ENCODE results near the gene SLFN5. TPM values are rescaled to one million over a fixed set of nuclear protein-coding genes. Genes with fewer than 3 reads are reported as not detected.
"Not testable (repeated sequence)": the region's sequence is repeated elsewhere in the genome, so short reads cannot be mapped to it uniquely, and the experiment has no call there.

The SLFN5 gene
- total RNA-seq, 1 experiment from 2014 or later, result 12.0 TPM

DNA sequence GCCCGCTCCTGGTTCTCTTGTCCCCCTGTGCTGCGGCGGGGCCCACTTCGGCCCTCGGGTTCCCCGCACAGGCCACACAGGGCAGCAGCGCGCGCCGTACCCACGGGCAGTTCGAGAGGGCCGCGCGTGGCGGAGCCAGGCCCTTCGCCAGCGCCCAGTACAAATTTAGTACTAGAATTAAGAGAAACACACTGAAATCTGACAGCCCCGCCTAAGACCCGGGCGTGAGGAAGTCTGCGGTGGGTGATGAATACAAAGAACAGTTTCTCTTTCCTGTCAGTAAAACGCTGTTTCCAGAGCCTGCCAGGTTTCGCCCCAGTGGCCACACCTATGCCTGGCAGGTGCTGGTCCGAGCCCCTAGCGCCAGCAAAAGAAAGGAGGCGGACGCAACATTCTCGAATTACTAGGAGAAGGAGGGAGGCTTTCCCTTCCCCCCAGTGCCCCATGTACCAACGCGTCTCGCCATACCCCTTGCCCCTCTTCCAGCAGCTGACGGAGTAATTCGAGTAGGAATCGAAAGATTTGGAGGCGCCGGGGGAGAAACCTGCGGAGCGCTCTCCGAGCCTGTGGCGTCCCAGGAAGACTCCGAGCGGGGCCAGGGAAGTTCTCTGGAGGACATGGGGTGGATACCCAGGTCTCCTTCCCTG lies 591 bp upstream of the SLFN5 start:
- DNase-seq (ENCODE audit: low read depth), result peak; percentile 49

DNA sequence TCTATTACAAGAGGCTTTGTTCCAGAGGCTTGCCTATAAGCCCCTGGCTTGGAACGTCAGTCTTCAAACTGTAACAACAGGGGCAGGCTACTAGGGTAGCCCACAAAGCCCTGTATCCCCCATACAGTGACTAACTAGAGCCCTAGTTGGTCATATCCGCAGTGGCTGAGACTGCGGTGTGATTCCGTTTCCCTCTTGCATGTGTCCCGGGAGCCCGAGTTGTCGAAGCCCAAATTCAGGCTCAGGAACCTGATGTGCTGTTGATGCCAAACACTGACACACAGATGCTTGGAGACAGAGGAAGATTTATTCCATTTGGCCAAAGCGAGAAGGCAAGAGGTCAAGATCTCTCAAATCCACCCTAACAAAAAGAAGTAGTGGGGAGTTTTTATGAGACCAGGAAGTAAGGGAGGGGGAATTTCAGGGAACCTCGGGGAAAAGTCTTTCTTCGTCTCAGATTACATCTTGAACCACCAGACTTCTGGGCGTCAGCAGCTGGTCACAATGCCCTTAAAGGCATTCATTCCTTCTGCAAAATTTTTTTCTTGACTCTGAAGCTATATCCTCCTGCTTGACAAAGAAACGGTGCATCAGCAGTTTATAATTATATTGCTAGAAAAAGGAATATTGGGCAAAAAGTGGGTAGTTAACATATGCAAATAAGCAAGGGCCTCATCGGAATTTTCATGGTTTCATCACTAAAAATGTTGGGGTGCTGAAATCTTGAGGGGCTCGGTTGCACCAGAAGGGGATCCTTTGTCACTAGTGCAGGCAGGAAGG lies 879 bp downstream of the SLFN5 start:
- DNase-seq (ENCODE audit: low read depth), result peak; percentile 74

DNA sequence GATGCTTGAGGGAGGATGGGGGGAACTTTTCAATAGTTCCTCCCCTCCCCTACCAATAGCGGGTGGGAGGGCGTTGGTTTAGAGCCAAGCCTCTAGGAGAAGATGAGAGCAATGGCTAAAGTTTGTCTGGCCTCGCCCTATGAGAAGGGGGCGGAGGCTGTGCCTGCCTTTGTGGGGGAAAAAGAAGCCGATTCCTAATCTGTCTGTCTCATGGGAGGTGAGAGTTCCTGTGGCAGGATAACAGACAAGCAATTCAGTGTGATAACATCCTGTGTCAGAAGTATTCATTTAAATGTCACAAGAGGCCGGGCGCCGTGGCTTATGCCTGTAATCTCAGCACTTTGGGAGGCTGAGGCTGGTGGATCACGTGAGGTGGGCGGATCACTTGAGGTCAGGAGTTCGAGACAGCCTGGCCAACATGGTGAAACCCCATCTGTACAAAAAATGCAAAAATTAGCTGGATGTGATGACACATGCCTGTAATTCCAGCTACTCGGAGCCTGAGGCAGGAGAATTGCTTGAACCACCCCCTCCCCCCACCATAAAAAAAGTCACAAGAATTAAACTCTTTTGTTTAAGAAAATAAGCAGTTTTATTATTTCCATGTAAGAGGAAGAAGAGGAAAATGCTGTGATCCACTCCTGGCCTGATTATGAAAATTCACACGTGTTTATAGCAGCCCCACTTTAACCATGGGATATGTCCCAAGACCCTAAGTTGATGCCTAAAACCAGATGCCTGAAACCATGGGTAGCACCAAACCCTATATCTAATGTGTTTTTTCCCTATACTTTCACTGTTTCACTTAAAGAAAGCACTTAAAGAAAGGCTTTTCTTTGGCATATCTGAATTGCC lies 1.7 kb downstream of the SLFN5 start:
- DNase-seq (ENCODE audit: low read depth), result peak; percentile 90

DNA sequence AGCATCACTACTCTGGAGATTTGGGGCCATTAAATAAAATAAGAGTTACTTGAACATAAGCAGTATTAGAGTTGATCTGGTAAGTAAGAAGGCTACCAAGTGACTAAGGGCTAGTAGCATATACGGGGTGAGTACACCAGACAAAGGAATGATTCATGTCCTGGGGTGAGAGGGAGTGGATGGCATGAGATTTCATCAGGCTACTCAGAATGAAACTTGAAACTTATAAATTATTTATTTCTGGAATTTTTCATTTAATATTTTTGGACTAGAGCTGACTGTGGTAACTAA lies 2.3 kb downstream of the SLFN5 start:
- DNase-seq (ENCODE audit: low read depth), result peak; percentile 82

DNA sequence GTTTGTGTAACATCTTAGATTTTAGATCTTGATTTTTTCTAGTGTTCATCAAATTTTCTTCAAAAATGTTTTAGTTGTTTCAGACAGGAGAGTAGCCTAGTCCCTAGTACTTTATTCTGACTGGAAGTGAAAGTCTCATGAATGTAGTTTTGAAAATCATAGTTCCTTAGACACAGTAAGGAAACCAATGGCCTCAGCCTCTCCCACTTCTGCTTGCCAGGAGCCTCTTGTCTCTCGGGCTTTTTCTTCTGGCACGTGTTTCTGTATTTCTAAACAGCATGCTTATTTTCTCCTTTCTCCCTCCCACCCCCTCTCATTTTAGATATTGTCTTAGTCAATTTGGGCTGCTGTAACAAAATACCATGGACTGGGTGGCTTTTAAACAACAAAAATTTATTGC lies 9.8 kb downstream of the SLFN5 start:
- no peak for DNase-seq (ENCODE audit: low read depth)

DNA sequence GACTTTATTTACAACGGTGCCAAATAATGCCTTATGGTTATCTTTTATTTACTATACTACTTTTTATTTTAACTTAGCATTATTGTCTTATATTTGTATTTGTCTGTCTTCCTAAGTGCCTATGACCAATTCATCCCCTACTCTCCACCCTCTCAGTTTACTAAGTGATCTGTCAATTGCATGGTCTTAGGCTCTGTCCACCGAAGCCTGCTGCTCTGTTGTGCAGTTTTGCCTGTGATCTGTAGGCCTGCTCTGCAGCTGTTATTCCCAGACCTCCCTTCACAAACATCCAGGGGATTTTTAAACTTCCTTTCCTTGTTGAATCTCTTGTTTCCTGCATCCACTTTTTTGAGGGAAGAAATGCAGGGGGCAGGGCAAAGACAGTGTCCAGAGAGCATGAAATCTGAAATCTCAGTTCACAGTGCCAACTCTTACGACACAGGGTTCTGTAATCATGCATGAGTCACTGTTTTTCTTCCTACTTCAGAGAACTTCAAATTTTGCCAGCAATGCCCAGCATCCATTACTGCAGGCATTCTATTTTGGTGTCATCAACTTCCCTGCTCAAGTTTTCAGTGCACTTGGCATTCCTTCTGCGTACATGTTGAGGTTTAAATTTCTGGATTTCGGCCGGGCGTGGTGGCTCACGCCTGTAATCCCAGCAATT lies 11.4 kb downstream of the SLFN5 start:
- peak; percentile 96 for DNase-seq (ENCODE audit: low read depth)

DNA sequence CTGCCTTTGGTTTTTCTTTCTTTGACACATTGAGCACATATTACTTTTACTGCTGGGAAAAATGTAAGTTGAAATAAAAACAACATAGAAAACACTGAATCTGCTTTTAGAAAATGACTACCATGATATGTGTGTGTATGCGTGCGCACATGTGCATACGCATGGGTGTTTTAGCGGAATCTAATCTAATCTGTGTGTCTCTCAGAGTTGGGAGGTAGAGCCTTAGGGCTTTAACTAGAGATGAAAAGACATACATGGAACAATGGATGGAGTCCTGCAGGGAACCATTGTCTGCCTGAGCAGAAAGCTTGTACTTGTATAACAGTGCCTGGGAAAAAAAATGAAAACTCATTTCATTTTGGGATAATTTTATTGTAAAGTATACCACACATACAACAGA lies 12.4 kb downstream of the SLFN5 start:
- no peak for DNase-seq (ENCODE audit: low read depth)

DNA sequence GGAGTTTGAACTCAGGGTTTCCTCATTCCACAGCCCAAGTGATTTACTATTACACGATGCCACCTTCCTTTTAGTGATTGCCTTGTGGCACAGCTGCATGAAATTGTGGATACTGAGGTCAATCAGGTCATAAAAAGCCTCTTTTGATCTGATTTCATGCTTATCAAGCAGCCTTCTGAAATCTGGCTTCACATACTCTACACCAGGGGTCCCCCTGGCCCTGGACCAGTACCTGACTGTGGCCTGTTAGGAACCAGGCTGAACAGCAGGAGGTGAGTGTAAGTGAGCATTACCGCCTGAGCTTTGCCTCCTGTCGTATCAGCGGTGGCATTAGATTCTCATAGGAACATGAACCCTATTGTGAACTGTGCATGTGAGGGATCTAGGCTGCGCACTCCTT lies 13.8 kb downstream of the SLFN5 start:
- no peak for DNase-seq (ENCODE audit: low read depth)

DNA sequence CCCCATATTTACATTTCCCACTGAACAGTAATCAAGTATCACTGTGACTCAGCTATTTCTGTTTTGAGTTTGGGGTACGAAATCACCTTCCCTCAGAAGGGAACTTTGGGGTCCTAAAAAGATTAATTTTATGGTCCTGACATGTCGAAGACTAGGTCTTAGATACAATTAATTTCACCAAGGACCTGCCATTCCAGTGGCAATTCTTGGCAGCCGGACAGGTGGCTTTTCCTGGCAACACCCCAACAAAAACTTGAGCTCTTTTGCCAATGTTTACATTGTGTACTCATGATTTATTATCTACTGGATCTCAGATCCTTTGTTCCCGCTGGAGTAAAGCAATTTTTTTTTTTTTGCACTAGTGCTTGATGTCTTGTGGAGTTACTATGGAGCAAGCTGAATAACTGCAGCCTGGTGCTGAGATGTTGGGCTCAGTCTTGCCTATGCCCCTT lies 14.4 kb downstream of the SLFN5 start:
- DNase-seq (ENCODE audit: low read depth), result peak; percentile 76

DNA sequence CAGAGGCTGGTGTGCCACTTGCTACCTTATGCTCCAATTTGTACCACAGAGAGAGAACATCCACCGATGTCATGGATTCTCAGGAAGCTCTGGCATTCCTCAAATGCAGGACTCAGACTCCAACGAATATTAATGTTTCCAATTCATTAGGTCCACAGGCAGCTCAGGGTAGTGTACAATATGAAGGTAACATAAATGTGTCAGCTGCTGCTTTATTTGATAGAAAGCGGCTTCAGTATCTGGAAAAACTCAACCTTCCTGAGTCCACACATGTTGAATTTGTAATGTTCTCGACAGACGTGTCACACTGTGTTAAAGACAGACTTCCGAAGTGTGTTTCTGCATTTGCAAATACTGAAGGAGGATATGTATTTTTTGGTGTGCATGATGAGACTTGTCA lies 16.1 kb downstream of the SLFN5 start:
- DNase-seq (ENCODE audit: low read depth), result no peak

DNA sequence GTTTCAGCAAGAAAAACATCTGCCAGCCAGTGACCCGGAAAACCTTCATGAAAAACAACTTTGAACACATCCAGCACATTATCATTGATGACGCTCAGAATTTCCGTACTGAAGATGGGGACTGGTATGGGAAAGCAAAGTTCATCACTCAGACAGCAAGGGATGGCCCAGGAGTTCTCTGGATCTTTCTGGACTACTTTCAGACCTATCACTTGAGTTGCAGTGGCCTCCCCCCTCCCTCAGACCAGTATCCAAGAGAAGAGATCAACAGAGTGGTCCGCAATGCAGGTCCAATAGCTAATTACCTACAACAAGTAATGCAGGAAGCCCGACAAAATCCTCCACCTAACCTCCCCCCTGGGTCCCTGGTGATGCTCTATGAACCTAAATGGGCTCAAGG lies 22.2 kb downstream of the SLFN5 start:
- DNase-seq (ENCODE audit: low read depth), result no peak

DNA sequence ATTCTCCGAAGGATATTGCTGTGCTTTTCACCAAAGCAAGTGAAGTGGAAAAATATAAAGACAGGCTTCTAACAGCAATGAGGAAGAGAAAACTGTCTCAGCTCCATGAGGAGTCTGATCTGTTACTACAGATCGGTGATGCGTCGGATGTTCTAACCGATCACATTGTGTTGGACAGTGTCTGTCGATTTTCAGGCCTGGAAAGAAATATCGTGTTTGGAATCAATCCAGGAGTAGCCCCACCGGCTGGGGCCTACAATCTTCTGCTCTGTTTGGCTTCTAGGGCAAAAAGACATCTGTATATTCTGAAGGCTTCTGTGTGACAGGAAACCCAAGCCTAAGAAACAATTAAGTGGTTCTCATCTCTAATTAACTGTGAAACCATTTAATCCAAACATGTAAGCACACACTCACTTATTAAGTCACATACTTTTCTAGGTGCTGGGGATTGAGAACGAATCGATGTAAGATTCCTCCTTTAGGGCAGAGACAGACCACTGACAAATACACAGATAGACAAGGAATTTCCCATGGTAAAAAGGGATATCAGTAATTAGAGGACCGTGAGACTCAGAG lies 22.8 kb downstream of the SLFN5 start:
- no peak for DNase-seq (ENCODE audit: low read depth)

DNA sequence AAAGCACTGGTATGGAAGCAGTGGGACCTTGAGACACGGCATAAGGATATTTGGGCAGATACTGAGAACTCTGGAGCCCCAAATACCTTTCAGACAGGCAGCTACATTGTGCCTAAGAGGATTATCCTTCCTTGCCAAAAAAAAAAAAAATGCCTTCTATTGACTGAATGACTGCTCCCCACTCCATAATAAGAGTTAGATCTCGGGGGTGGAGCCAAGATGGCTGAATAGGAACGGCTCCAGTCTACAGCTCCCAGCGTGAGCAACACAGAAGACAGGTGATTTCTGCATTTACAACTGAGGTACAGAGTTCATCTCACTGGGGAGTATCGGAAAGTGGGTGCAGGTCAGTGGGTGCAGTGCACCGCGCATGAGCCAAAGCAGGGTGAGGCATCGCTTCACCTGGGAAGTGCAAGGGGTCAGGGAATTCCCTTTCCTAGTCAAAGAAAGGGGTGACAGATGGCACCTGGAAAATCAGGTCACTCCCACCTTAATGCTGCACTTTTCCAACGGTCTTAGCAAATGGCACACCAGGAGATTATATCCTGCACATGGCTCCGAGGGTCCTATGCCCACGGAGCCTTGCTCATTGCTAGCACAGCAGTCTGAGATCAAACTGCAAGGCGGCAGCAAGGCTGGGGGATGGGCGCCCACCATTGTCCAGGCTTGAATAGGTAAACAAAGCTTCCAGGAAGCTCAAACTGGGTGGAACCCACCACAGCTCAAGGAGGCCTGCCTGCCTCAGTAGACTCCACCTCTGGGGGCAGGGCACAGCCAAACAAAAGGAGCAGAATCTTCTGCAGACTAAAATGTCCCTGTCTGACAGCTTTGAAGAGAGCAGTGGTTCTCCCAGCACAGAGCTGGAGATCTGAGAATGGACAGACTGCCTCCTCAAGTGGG lies 31.5 kb downstream of the SLFN5 start:
- not testable (repeated sequence) for DNase-seq (ENCODE audit: low read depth)

DNA sequence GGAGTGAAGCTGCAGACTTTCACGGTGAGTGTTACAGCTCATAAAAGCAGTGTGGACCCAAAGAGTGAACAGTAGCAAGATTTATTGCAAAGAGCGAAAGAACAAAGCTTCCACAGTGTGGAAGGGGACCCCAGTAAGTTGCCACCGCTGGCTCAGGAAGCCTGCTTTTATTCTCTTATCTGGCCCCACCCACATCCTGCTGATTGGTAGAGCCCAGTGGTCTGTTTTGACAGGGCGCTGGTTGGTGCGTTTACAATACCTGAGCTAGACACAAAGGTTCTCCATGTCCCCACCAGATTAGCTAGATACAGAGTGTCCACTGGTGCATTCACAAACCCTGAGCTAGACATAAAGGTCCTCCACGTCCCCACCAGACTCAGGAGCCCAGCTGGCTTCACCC lies 35.6 kb downstream of the SLFN5 start:
- DNase-seq (ENCODE audit: low read depth), result not testable (repeated sequence)

DNA sequence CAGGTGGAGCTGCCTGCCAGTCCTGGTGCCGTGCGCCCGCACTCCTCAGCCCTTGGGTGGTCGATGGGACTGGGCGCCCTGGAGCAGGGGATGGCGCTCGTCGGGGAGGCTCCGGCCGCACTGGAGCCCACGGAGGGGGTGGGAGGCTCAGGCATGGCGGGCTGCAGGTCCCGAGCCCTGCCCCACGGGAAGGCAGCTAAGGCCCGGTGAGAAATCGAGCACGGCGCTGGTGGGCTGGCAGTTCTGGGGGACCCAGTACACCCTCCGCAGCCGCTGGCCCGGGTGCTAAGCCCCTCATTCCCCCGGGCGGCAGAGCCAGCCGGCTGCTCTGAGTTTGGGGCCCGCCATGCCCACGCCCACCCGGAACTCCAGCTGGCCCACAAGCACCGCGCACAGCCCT lies 36.0 kb downstream of the SLFN5 start:
- DNase-seq (ENCODE audit: low read depth), result not testable (repeated sequence)

DNA sequence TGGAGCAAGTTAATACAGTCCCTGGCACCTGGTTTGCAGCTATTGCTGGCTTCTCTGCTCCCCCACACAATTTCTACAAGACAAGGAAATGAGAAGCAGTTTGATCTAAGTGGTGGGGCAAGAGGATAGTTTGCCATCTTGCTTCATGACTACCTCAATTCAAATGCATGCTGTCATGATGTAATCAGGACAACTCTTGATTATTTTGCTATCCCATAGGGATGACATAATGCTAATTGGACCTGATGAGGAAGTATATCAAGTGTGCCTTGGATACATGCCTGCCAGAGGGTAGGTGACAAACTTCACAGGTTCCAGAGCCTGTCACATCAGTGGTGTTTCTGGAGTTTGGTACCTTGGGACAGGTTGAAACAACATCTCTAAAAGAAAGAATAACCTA lies 40.9 kb downstream of the SLFN5 start:
- DNase-seq (ENCODE audit: low read depth), result no peak

DNA sequence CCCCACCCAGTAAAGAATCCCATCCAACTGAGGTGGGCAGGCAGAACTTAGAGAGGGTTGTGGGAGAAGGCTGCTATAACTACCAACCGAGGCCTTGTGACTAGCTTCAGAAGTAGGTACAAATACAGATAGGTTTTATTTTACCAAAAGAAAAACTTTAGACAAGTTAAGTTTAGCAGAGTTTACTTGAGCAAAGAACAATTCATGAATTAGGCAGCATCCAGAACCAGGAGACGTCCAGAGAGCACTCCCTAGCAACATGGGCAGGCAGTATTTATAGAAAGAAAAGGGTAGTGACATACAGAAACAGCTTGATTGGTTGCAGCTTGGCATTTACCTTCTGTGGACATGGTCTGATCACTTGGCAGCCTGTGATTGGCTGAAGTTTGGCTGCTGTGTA lies 42.1 kb downstream of the SLFN5 start:
- DNase-seq (ENCODE audit: low read depth), result no peak

DNA sequence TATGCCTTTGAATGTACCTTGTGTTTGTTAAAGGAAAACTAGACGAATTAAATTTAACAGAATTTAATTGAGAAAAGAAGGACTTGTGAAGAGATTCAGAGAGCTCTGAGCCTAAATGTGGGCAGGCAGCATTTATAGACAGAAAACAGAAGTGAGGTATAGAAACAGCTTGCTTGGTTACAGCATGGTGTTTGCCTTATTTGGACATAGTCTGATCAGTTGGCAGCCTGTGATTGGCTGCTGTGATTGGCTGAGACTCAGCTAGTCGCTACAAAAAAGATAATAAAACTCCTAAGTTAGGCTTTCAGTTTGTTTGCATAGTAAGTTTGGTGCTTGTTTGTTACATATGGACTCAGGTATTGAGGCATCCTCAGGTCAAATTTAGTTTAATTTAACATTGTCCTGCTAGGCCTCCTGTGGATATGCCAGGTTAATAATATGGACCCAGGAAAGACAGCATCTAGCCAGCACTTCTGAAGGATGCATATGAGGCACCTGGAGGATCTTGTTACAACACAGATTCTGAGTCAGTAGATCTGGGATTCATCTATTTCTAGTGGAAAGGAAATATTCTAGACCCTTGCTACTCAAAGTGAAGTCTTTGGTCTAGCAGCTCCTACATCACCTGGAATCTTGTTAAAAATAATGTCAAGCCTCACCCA lies 43.4 kb downstream of the SLFN5 start:
- DNase-seq (ENCODE audit: low read depth), result peak; percentile 23

DNA sequence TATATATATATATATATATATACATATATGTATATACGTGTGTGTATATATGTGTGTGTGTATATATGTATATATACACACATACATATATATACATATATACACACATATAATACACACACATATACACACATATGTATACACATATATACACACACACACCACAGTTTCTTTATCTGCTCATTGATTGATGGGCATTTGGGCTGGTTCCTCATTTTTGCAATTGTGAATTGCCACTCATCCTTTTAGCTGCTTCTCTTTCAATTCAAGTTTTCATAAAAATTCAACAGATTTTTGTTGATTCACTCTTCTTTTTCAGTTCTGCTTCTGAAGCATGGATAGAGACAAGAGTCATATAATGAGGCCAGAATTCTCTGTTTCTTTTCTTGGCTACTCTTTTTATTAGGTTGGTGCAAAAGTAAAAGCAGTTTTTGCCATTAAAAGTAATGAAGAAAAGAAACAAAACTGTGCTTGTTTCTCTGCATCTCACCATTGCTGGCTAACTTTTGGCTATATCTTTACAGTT lies 44.5 kb downstream of the SLFN5 start:
- no peak for DNase-seq (ENCODE audit: low read depth)

DNA sequence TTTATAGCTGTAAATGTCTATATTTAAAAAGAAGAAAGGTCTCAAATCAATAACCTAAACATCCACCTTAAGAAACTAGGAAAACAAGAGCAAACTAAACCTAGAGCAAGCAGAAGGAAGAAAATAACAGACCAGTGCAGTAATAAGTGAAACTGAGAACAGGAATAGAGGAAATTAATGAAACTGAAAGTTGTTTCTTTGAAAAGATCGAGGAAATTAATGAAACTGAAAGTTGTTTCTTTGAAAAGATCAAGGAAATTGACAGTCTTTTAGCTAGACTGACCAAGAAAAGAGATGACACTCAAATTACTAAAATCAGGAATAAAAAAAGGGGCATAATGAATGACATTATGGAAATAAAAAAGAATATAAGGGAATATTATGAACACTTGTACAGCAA lies 46.4 kb downstream of the SLFN5 start:
- no peak for DNase-seq (ENCODE audit: low read depth)

All from RPMI7951 (cell line).